SU-DHL-6 (cell line): ENCODE data around the gene PTDSS2.

Experiments
- H2AFZ ChIP-seq: fragments of 200-600 bp; sonication (generic); 2 replicates; pipeline ENCODE4 v1.6.1; 2014; ENCODE audit warnings: low read depth, mild to moderate bottlenecking, moderate library complexity, mixed read lengths, antibody characterized with exemption, low read length; ENCODE audit not compliant: severe bottlenecking
- H3F3A ChIP-seq: fragments of 200-600 bp; shearing (Covaris generic); 2 replicates; pipeline ENCODE4 v1.6.0; 2016; ENCODE audit warnings: antibody characterized with exemption, mild to moderate bottlenecking; ENCODE audit not compliant: insufficient read depth
- H3K27ac ChIP-seq: fragments of 200-600 bp; sonication (generic); 2 replicates; pipeline ENCODE4 v1.5.1; 2016; ENCODE audit warnings: low read depth, mild to moderate bottlenecking, low read length, moderate library complexity, mixed read lengths
- H3K27me3 ChIP-seq: fragments of 200-600 bp; sonication (generic), shearing (Covaris generic); 2 replicates; pipeline ENCODE4 v1.6.0; 2014; ENCODE audit warnings: mild to moderate bottlenecking, low read length
- H3K36me3 ChIP-seq: fragments of 200-600 bp; sonication (generic); 2 replicates; pipeline ENCODE4 v1.6.1; 2014; ENCODE audit warnings: mild to moderate bottlenecking, low read length, mixed read lengths
- H3K4me2 ChIP-seq: fragments of 300-600, 200-600 bp; shearing (Covaris generic), sonication (generic); 2 replicates; pipeline ENCODE4 v1.6.0; 2014; ENCODE audit warnings: low read length, low read depth, mild to moderate bottlenecking; ENCODE audit not compliant: poor library complexity, severe bottlenecking
- H3K4me3 ChIP-seq: fragments of 200-600 bp; sonication (generic); 2 replicates; pipeline ENCODE4 v1.5.1; 2014; ENCODE audit warnings: antibody characterized with exemption, low read length, mild to moderate bottlenecking, mixed read lengths; ENCODE audit not compliant: insufficient read depth, poor library complexity, severe bottlenecking
- H3K79me2 ChIP-seq: fragments of 200-600 bp; sonication (generic); 2 replicates; pipeline ENCODE4 v1.6.1; 2014; ENCODE audit warnings: mild to moderate bottlenecking, low read length, moderate library complexity; ENCODE audit not compliant: insufficient read depth
- H3K9ac ChIP-seq: fragments of 200-600 bp; sonication (generic); 2 replicates; pipeline ENCODE4 v1.7.0; 2014; ENCODE audit warnings: mild to moderate bottlenecking, low read length
- H3K9me2 ChIP-seq: fragments of 200-600 bp; sonication (generic); replicated peaks from 2 replicates; pipeline ENCODE4 v1.6.1; 2014; ENCODE audit warnings: low read length; ENCODE audit not compliant: insufficient read depth
- H3K9me3 ChIP-seq: fragments of 200-600 bp; sonication (generic); 2 replicates; pipeline ENCODE4 v1.6.1; 2014; ENCODE audit warnings: low read length, mixed read lengths; ENCODE audit not compliant: insufficient read depth
- H4K20me1 ChIP-seq: fragments of 200-600 bp; sonication (generic); 2 replicates; pipeline ENCODE4 v1.6.1; 2014; ENCODE audit warnings: low read depth, mild to moderate bottlenecking, antibody characterized with exemption, low read length, moderate library complexity, mixed read lengths
- EZH2phosphoT487 ChIP-seq: fragments of 200-600 bp; sonication (generic), shearing (Covaris generic); conservative IDR thresholded peaks from 2 replicates; pipeline ENCODE4 v1.6.1; 2018; ENCODE audit warnings: mild to moderate bottlenecking, antibody characterized with exemption, low read length, moderate library complexity, mixed read lengths
- TF ChIP-seq, protein P1 (sequence below): fragments of 200-600 bp; sonication (generic); IDR thresholded peaks from one replicate; pipeline ENCODE4 v1.5.1; 2017; ENCODE audit warnings: antibody characterized with exemption, mild to moderate bottlenecking, low read length, moderate library complexity; ENCODE audit not compliant: insufficient read depth, poor library complexity, severe bottlenecking

The PTDSS2 gene

DNA sequence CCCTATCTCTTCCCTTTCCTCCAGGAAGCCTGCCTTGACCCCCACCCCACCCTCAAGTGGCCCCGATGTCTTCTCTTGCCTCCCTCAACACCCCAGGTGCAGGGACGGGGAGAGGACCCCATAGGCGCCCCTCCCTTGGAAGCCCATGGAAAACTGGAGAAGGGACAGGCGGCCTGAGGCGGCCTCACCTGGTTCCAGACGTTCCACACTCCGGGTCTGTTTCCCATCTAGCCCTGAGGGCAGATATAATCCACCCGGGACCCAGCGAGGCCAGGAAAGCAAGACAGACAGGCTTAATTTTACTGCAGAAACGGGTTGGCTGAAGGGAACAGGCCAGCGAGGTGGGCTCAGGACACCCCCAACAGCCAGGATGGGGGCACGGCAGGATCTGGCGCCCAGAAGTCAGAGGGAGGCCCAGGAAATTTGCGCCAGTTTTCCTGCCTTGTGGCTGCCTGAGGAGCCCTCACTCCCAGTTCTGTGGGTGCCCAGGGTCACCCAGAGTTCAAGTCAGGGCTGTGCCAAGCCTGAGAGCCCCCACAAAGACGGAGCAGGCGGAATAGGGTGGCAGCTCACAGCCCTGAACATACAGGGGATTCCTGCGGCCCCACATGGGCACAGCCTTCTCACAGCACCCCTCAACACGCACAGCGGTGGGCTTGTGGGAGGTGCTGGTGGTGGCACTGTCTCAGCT, 32.3 kb upstream of the PTDSS2 start:
- no peaks in the 10 kb centered on the region for H3K9me2 ChIP-seq
- H3K4me3 ChIP-seq, result no peak overlapping the region
- H2AFZ ChIP-seq, result no peak overlapping the region
- H3F3A ChIP-seq, result no peaks in the 10 kb centered on the region
- no peak overlapping the region for H3K4me2 ChIP-seq
- H3K9ac ChIP-seq, result no peak overlapping the region
- H3K27me3 ChIP-seq, result no peaks in the 10 kb centered on the region
- TF ChIP-seq, protein P1, sequence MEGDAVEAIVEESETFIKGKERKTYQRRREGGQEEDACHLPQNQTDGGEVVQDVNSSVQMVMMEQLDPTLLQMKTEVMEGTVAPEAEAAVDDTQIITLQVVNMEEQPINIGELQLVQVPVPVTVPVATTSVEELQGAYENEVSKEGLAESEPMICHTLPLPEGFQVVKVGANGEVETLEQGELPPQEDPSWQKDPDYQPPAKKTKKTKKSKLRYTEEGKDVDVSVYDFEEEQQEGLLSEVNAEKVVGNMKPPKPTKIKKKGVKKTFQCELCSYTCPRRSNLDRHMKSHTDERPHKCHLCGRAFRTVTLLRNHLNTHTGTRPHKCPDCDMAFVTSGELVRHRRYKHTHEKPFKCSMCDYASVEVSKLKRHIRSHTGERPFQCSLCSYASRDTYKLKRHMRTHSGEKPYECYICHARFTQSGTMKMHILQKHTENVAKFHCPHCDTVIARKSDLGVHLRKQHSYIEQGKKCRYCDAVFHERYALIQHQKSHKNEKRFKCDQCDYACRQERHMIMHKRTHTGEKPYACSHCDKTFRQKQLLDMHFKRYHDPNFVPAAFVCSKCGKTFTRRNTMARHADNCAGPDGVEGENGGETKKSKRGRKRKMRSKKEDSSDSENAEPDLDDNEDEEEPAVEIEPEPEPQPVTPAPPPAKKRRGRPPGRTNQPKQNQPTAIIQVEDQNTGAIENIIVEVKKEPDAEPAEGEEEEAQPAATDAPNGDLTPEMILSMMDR, result no peak
- TF ChIP-seq EZH2phosphoT487, result no peak
- H3K9me3 ChIP-seq, result no peaks in the 10 kb centered on the region
- H3K79me2 ChIP-seq, result no peaks in the 10 kb centered on the region
- no peaks in the 10 kb centered on the region for H3K36me3 ChIP-seq
- no peak overlapping the region for H3K27ac ChIP-seq
- no peaks in the 10 kb centered on the region for H4K20me1 ChIP-seq

DNA sequence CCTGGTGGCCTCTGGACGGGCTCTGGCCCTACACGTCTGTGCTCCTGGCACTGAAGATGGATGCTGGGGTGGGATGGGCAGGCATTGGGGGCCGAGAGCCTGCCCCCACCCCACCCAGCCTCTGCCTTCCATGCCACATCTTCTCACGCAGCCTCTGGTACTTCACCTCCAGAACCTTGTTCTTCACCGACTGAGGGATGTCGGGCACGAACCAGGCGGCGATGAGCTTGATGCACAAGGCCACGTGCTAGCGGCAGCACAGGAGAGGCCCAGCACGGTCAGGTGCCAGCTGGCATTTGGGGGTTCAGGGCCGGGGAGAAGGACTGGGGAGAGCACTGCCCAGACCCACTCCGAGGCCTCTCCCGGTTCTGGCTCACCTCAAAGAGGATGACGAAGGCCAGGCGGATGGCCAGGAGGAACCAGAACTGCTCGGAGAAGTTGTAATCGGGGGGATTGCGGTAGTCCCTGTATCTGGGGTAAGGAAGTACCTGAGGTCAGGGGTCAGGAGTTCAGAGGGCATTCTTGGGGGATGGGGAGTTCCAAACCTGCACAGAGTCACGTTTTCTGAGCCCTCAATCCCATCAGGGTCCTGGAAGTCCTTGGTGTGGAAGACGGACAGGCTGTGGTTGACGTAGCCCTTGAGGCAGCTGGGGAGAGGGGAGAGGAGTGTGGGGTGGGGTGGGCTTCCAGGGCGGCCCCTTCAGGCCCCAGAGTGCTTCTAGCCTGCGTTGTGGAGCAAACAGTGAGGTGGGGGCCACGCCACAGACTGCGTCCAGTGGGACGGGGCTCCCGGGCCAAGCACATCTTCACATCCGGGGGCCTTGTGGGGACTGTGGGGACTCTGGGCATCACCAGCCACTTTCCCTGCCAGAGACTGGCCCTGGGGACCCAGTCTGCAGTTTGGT, 31.5 kb upstream of the PTDSS2 start:
- no peaks in the 10 kb centered on the region for H4K20me1 ChIP-seq
- H3K4me3 ChIP-seq, result no peak overlapping the region
- no peaks in the 10 kb centered on the region for H3K27me3 ChIP-seq
- H3K4me2 ChIP-seq, result no peak overlapping the region
- no peak overlapping the region for H3K9ac ChIP-seq
- H3F3A ChIP-seq, result no peaks in the 10 kb centered on the region
- H3K9me3 ChIP-seq, result no peaks in the 10 kb centered on the region
- TF ChIP-seq, protein P1, result no peak
- TF ChIP-seq EZH2phosphoT487, result no peak
- no peaks in the 10 kb centered on the region for H3K9me2 ChIP-seq
- no peaks in the 10 kb centered on the region for H3K36me3 ChIP-seq
- no peak overlapping the region for H3K27ac ChIP-seq
- H3K79me2 ChIP-seq, result no peaks in the 10 kb centered on the region
- H2AFZ ChIP-seq, result no peak overlapping the region

DNA sequence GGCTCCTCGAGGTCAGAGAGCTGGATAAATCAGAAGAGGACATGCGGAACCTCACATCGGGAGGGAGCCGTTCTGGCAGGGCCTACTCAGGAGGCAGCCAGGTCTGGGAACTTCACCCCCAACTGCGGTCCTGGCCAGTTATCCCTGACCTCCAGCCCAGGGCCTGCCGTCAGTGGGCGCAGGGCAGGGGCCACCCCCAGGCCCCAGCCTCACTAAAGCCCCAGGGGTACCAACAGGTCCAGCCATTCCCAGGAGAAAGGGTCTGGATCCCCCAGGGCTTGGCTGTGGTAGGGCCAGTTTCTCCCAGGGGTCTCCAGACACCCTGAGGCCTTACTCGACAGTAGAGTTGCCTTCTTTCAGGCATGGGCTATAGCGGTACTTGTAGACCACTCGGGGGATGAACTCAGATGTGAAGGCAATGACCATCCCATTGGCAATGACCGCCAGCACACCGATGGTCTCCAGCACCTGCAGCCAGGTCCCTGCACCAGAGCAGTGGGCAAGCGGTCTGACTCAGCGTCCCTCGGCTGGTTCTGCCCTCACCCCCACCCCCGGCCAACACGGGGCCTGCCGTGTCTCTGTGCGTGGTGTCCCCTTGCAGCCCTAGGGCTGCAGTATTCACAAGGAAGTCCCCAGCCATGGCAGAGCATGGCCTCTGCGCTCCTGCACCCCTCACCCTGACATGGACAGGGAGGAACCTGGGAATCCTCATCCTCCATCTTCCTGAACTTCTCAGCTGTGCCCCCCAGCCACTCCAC, 30.7 kb upstream of the PTDSS2 start:
- Histone ChIP-seq H3K4me3 (no peak overlapping the region), H4K20me1 (no peaks in the 10 kb centered on the region), H2AFZ (no peak overlapping the region), H3K9ac (no peak overlapping the region), H3K9me2 (no peaks in the 10 kb centered on the region), H3K4me2 (no peak overlapping the region), H3K27ac (no peak overlapping the region), H3K27me3 (no peaks in the 10 kb centered on the region), H3F3A (no peaks in the 10 kb centered on the region), H3K79me2 (no peaks in the 10 kb centered on the region), H3K36me3 (no peaks in the 10 kb centered on the region), H3K9me3 (no peaks in the 10 kb centered on the region)
- TF ChIP-seq, protein P1, result no peak
- no peak for TF ChIP-seq EZH2phosphoT487
